ENCODE results near the gene NDUFA7. TPM values are rescaled to one million over a fixed set of nuclear protein-coding genes. Genes with fewer than 3 reads are reported as not detected.
A peak's percentile ranks its signal among the peaks of the same experiment; 100 is the strongest.
"Not testable (repeated sequence)": the region's sequence is repeated elsewhere in the genome, so short reads cannot be mapped to it uniquely, and the experiment has no call there.

The NDUFA7 gene
- total and polyA plus RNA-seq, 2 of the 13 experiments (the other 11 are each of a cell fraction or from before 2014, with no cell fraction given): 64.5 to 71.5 TPM

DNA sequence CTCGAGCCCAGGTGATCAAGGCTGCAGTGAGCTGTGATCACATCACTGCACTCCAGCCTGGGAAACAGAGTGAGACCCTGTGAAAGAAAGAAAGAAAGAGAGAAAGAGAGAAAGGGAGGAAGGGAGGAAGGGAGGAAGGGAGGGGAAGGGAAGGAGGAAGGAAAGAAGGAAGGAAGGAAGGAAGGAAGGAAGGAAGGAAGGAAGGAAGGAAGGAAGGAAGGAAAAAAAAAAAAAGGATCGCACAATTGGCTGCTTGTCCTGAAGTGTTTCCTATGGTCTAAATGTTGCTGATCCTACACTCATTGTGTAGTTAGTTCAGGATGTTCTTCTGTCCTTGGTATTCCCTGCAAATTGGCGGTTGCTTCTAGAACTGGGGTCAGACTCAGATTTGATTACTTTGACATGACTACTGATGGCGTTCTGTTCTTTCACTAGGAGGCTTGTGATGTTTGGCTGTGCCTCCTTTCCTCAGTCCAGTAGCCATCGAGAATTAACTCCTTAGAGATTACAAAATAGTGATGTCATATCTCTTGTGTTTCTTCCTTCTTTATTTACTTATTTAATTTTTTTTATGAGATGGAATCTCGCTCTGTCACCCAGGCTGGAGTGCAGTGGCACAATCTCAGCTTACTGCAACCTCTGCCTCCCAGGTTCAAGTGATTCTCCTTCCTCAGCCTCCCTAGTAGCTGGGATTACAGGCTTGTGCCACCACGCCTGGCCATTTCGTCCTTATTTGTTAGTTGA lies 28.6 kb upstream of the NDUFA7 start:
- WGBS (ENCODE audit: low lambda C conversion rate): 49% methylated on average over 8 of the region's 8 CpGs
- ATAC-seq; H4K20me1 ChIP-seq (ENCODE audit: insufficient read depth, low read length); DNase-seq (ENCODE audit: low spot score); H3K27me3 ChIP-seq (ENCODE audit: control insufficient read depth in 1 of 2, insufficient read depth in 2 of 2, low read length in 2 of 2); H3K27ac ChIP-seq (ENCODE audit: extremely low read length, insufficient read depth, low read length); H3K36me3 ChIP-seq (replicated peaks in 1 of 2; ENCODE audit: control insufficient read depth in 1 of 2, insufficient read depth in 2 of 2, low read length in 2 of 2); H2AFZ ChIP-seq (ENCODE audit: low read length); H3K9ac ChIP-seq (ENCODE audit: insufficient read depth, low read depth, low read length); BruUV-seq (replicated peaks); H3K9me3 ChIP-seq (ENCODE audit: low read length); CTCF ChIA-PET (ENCODE audit: low intra/inter-chr PET ratio, low total read pairs); FAIRE-seq; H3K4me2 ChIP-seq (ENCODE audit: low read depth, low read length); H3K4me3 ChIP-seq (replicated peaks in 1 of 3; ENCODE audit: insufficient read depth in 1 of 3, low read depth in 2 of 3, low read length in 3 of 3); H3K79me2 ChIP-seq (ENCODE audit: insufficient read depth, low read length); TF ChIP-seq ATF7, CREB1 (CRISPR knock-in tag; IDR thresholded peaks at IDR 0.05): not testable (repeated sequence)
- POLR2A ChIA-PET: interaction anchor here (0.8 kb wide), 1 partner anchor 28 kb away, joined by 3 read pairs; the partner anchor contains the start of genes NDUFA7 and RPS28
- TF ChIP-seq ATF7 (IDR thresholded peaks at IDR 0.05) (peak; percentile 68), CREB1 (IDR thresholded peaks at IDR 0.05) (0 out of 2 replicates have a peak, but pooled peaks have one; percentile 22)
- intact Hi-C loops (cut with micrococcal nuclease; ENCODE audit: unreplicated experiment): loop anchor here (10.0 kb wide), 1 partner anchor 95 kb away; the partner anchor contains the start of gene HNRNPM
- H3K4me1 ChIP-seq (ENCODE audit: insufficient read depth, low read length): peaks cover 44% of the 10 kb centered on the region
- in situ Hi-C loops (cut with HindIII; ENCODE audit: extremely low pct_ligation_motif_present, low pct_unique_long_range_greater_than_20kb): loop anchor here (5.0 kb wide), 1 partner anchor 48 kb away; no protein-coding TSS in a partner anchor

DNA sequence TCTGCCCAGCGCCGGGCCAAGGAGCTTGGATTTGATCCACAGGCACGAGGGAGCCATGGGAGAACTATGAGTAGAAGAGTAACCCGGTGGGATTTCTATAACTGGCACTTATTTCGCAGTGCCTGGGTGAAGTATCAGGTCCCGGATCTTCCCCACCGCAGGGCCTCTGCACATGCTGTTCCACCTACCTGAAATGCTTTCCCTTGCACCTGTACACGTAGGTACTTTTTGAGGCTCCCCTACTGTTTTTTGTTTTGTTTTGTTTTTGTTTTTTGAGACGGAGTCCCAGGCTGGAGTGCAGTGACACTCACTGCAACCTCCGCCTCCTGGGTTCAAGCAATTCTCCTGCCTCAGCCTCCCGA lies 22.3 kb upstream of the NDUFA7 start:
- H3K27ac ChIP-seq (ENCODE audit: extremely low read length, insufficient read depth, low read length): no peak overlapping the region
- no peaks in the 10 kb centered on the region for H3K36me3 ChIP-seq (replicated peaks in 1 of 2; ENCODE audit: control insufficient read depth in 1 of 2, insufficient read depth in 2 of 2, low read length in 2 of 2)
- no peak for ATAC-seq
- DNase-seq (ENCODE audit: low spot score): no peak
- peak overlapping the region in 2 of 3 experiments; percentile 51 to 75; a peak in 2 of 6 replicates for H3K4me3 ChIP-seq (replicated peaks in 1 of 3; ENCODE audit: insufficient read depth in 1 of 3, low read depth in 2 of 3, low read length in 3 of 3)
- intact Hi-C loops (cut with micrococcal nuclease; ENCODE audit: unreplicated experiment): no loop called here
- no peak for FAIRE-seq
- in situ Hi-C loops (cut with HindIII; ENCODE audit: extremely low pct_ligation_motif_present, low pct_unique_long_range_greater_than_20kb): no loop called here
- WGBS (ENCODE audit: low lambda C conversion rate): 32% methylated on average over 6 of the region's 11 CpGs
- no peak overlapping the region for H3K9ac ChIP-seq (ENCODE audit: insufficient read depth, low read depth, low read length)
- H3K9me3 ChIP-seq (ENCODE audit: low read length): no peaks in the 10 kb centered on the region
- no TSS peak for BruUV-seq (replicated peaks)
- peaks cover 55% of the 10 kb centered on the region for H3K4me1 ChIP-seq (ENCODE audit: insufficient read depth, low read length)
- peaks cover 0 to 11% of the 10 kb centered on the region in 2 experiments; a peak in 3 of 5 replicates for H3K27me3 ChIP-seq (ENCODE audit: control insufficient read depth in 1 of 2, insufficient read depth in 2 of 2, low read length in 2 of 2)
- no peaks in the 10 kb centered on the region for H3K79me2 ChIP-seq (ENCODE audit: insufficient read depth, low read length)
- peak overlapping the region; percentile 86 for H3K4me2 ChIP-seq (ENCODE audit: low read depth, low read length)
- POLR2A ChIA-PET: no interaction called here
- no peaks in the 10 kb centered on the region for H4K20me1 ChIP-seq (ENCODE audit: insufficient read depth, low read length)
- CTCF ChIA-PET (ENCODE audit: low intra/inter-chr PET ratio, low total read pairs): no interaction called here
- no peak overlapping the region for H2AFZ ChIP-seq (ENCODE audit: low read length)
- TF ChIP-seq, protein P1, sequence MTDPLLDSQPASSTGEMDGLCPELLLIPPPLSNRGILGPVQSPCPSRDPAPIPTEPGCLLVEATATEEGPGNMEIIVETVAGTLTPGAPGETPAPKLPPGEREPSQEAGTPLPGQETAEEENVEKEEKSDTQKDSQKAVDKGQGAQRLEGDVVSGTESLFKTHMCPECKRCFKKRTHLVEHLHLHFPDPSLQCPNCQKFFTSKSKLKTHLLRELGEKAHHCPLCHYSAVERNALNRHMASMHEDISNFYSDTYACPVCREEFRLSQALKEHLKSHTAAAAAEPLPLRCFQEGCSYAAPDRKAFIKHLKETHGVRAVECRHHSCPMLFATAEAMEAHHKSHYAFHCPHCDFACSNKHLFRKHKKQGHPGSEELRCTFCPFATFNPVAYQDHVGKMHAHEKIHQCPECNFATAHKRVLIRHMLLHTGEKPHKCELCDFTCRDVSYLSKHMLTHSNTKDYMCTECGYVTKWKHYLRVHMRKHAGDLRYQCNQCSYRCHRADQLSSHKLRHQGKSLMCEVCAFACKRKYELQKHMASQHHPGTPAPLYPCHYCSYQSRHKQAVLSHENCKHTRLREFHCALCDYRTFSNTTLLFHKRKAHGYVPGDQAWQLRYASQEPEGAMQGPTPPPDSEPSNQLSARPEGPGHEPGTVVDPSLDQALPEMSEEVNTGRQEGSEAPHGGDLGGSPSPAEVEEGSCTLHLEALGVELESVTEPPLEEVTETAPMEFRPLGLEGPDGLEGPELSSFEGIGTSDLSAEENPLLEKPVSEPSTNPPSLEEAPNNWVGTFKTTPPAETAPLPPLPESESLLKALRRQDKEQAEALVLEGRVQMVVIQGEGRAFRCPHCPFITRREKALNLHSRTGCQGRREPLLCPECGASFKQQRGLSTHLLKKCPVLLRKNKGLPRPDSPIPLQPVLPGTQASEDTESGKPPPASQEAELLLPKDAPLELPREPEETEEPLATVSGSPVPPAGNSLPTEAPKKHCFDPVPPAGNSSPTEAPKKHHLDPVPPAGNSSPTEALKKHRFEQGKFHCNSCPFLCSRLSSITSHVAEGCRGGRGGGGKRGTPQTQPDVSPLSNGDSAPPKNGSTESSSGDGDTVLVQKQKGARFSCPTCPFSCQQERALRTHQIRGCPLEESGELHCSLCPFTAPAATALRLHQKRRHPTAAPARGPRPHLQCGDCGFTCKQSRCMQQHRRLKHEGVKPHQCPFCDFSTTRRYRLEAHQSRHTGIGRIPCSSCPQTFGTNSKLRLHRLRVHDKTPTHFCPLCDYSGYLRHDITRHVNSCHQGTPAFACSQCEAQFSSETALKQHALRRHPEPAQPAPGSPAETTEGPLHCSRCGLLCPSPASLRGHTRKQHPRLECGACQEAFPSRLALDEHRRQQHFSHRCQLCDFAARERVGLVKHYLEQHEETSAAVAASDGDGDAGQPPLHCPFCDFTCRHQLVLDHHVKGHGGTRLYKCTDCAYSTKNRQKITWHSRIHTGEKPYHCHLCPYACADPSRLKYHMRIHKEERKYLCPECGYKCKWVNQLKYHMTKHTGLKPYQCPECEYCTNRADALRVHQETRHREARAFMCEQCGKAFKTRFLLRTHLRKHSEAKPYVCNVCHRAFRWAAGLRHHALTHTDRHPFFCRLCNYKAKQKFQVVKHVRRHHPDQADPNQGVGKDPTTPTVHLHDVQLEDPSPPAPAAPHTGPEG (CRISPR knock-in tag; IDR thresholded peaks at IDR 0.05): no peak
- TF ChIP-seq ZNF501 (CRISPR knock-in tag; IDR thresholded peaks at IDR 0.05) (0 out of 2 replicates have a peak, but pooled peaks have one; percentile 2), ZNF570 (CRISPR knock-in tag; IDR thresholded peaks at IDR 0.05; ENCODE audit: borderline replicate concordance) (no peak)
- TF ChIP-seq, protein P2, sequence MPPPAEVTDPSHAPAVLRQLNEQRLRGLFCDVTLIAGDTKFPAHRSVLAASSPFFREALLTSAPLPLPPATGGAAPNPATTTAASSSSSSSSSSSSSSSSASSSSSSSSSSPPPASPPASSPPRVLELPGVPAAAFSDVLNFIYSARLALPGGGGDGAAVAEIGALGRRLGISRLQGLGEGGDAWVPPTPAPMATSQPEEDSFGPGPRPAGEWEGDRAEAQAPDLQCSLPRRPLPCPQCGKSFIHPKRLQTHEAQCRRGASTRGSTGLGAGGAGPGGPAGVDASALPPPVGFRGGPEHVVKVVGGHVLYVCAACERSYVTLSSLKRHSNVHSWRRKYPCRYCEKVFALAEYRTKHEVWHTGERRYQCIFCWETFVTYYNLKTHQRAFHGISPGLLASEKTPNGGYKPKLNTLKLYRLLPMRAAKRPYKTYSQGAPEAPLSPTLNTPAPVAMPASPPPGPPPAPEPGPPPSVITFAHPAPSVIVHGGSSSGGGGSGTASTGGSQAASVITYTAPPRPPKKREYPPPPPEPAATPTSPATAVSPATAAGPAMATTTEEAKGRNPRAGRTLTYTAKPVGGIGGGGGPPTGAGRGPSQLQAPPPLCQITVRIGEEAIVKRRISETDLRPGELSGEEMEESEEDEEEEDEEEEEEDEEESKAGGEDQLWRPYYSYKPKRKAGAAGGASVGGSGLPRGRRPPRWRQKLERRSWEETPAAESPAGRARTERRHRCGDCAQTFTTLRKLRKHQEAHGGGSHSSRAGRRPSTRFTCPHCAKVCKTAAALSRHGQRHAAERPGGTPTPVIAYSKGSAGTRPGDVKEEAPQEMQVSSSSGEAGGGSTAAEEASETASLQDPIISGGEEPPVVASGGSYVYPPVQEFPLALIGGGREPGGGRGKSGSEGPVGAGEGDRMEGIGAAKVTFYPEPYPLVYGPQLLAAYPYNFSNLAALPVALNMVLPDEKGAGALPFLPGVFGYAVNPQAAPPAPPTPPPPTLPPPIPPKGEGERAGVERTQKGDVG (CRISPR knock-in tag; IDR thresholded peaks at IDR 0.05; ENCODE audit: borderline replicate concordance): no peak

All from HepG2 (cell line).